GM12878 (cell line): Measurements from ENCODE around the gene IL15. TPM values are rescaled to one million over a fixed set of nuclear protein-coding genes. Genes with fewer than 3 reads are reported as not detected.

Experiments used
- BCL11A ChIP-seq: IDR thresholded peaks from 2 replicates; pipeline ENCODE4 v1.6.1; 2011; ENCODE audit warnings: low read depth, low read length
- ZNF687 ChIP-seq: fragments of 450-650 bp; IDR thresholded peaks from 2 replicates; pipeline ENCODE4 v1.6.1; 2017; ENCODE audit warnings: mild to moderate bottlenecking, moderate library complexity
- polyA plus RNA-seq, 11 experiments: library from polyadenylated mRNA; depleted of rRNA in 4 of 11; unstranded in 6 of 11; stranded (reverse) in 5 of 11; fragments of >200 nt; fragmentation: Nextera tagmentation in 4 of 11; fragmentation: Illumina TruSeq in 1 of 11; extraction: Ambion mirVana in 4 of 11; extraction: Trizol in 1 of 11; gene quantifications; 1 replicate in 1 of 11; 2 replicates in 10 of 11; pipeline versions ENCODE4 v1.2.1 to v1.2.3, GENCODE V29; 2011 to 2016; ENCODE audit warnings: inconsistent platforms in 2 of 11, missing spikeins in 2 of 11, low read depth in 1 of 11
- total RNA-seq, 4 experiments: library from RNA; depleted of rRNA in 3 of 4; stranded (reverse); fragments of >200 nt in 3 of 4; fragmentation: Illumina TruSeq in 1 of 4; extraction: Trizol in 1 of 4; gene quantifications; 2 replicates each; pipeline versions ENCODE4 v1.2.1 to v1.2.3, GENCODE V29; 2013 to 2021
- TF ChIP-seq, protein P1 (sequence below): IDR thresholded peaks from 2 replicates; pipeline ENCODE4 v1.6.1; 2011; ENCODE audit warnings: low read depth, low read length, improper control_type of control experiment, borderline replicate concordance
- TF ChIP-seq, protein P2 (sequence below): fragments of 450-650 bp; IDR thresholded peaks from 2 replicates; pipeline ENCODE4 v1.6.1; 2017; ENCODE audit warnings: mild to moderate bottlenecking

IL15 gene
- total and polyA plus RNA-seq, 10 of the 15 experiments (the other 5 are each of a cell fraction or from before 2014, with no cell fraction given) = 6.0 to 11.4 (median 8.2) TPM

DNA sequence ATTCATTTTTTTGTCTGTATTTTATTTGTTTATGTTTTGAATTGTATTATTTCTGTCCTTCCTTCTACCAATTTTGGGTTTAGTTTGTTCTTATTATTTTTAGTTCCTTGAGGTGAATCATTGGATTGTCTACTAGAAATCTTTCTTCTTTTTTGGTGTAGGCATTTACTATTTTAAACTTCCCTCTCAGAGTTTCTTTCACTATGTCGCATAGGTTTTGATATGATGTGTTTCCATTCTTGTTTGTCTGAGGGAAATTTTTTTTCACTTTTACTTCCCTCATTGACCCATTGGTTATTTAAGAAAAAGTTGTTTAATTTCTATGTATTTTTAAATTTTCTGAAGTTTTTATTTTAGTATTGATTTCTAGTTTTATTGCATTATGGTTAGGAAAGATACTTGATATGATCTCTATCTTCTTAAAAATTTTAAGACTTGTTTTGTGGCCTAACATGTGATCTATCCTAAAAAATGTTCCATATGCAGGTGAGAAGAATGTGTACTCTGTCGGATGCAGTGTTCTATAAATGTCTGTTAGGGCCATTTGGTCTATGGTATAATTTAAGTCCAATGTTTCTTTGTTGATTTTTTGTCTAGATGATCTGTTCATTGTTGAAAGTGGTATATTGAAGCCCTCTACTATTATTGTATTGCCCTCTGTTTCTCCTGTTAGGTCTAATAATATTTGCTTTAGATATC lies 68.8 kb downstream of the IL15 start (continued):
- TF ChIP-seq, protein P1, sequence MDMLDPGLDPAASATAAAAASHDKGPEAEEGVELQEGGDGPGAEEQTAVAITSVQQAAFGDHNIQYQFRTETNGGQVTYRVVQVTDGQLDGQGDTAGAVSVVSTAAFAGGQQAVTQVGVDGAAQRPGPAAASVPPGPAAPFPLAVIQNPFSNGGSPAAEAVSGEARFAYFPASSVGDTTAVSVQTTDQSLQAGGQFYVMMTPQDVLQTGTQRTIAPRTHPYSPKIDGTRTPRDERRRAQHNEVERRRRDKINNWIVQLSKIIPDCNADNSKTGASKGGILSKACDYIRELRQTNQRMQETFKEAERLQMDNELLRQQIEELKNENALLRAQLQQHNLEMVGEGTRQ = no peak
- TF ChIP-seq, protein P2, sequence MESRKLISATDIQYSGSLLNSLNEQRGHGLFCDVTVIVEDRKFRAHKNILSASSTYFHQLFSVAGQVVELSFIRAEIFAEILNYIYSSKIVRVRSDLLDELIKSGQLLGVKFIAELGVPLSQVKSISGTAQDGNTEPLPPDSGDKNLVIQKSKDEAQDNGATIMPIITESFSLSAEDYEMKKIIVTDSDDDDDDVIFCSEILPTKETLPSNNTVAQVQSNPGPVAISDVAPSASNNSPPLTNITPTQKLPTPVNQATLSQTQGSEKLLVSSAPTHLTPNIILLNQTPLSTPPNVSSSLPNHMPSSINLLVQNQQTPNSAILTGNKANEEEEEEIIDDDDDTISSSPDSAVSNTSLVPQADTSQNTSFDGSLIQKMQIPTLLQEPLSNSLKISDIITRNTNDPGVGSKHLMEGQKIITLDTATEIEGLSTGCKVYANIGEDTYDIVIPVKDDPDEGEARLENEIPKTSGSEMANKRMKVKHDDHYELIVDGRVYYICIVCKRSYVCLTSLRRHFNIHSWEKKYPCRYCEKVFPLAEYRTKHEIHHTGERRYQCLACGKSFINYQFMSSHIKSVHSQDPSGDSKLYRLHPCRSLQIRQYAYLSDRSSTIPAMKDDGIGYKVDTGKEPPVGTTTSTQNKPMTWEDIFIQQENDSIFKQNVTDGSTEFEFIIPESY = no peak
- TF ChIP-seq BCL11A (peak; percentile 34; the same call in 1 of the 2 replicates), ZNF687 (no peak)
